K562 (cell line): Measurements from ENCODE around the gene ADGRE3.

Experiments
- ATF3 ChIP-seq, 2 experiments: fragments of 450-650 bp in 1 of 2; sonication (generic) in 1 of 2; formaldehyde crosslinking in 1 of 2; IDR thresholded peaks in 1 of 2; conservative IDR thresholded peaks in 1 of 2; 2 replicates each; pipeline versions ENCODE4 v1.6.1 to v1.8.1; 2016 to 2023; ENCODE audit warnings: mild to moderate bottlenecking in 2 of 2, moderate library complexity in 2 of 2, inconsistent platforms in 1 of 2, missing genetic modification reagents in 1 of 2
- E2F1 ChIP-seq: sonication (generic); formaldehyde crosslinking; IDR thresholded peaks from 2 replicates; pipeline ENCODE4 v1.8.1; 2023; ENCODE audit warnings: mild to moderate bottlenecking, missing genetic modification reagents, moderate library complexity
- E2F4 ChIP-seq: sonication (generic); formaldehyde crosslinking; IDR thresholded peaks from 2 replicates; pipeline ENCODE4 v1.8.0; 2022; ENCODE audit warnings: mild to moderate bottlenecking, low read depth, missing genetic modification reagents
- POLR2A ChIP-seq: fragments of 450-650 bp; conservative IDR thresholded peaks from 2 replicates; pipeline ENCODE4 v1.6.1; 2016

DNA sequence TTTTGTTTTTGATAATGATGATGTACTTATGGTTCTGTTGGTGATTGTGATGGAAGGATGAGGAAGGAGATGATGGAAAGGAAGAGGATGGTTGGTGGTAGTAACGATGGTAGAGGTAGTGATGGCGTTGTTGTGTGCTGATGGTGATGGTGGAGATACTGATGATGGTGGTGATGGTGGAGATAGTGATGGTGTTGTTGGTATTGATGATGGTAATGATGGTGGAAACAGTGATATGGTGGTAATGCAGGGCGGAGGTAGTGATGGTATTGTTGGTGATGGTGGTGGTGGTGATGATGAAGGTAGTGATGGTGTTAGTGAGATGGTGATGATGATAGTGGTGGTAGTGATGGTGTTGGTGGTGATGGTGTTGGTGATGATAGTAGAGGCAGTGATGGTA, 79.1 kb downstream of the ADGRE3 start:
- TF ChIP-seq ATF3 (IDR thresholded peaks at IDR 0.05) = no peak
- TF ChIP-seq ATF3 (CRISPR knock-in tag; conservative IDR thresholded peaks at IDR 0.05) = no peak
- TF ChIP-seq E2F1 = no peak
- no peak for TF ChIP-seq E2F4 (CRISPR knock-in tag)
- TF ChIP-seq POLR2A = no peak
